B cell (primary cell): ENCODE data around the gene QRICH1. TPM values are rescaled to one million over a fixed set of nuclear protein-coding genes. Genes with fewer than 3 reads are reported as not detected.

Experiments
- ATAC-seq: fragments of 200-7000 bp; cut with Tn5 transposase; one replicate; pipeline ENCODE4 v1.10.0; 2021; ENCODE audit warnings: low read depth, mild to moderate bottlenecking, moderate number of reproducible peaks, moderate library complexity
- CTCF ChIA-PET: fragments of 350-600 bp; sonication (Branson Sonifier 250); formaldehyde crosslinking; loops from one replicate; lab custom pipeline; 2021; ENCODE audit warnings: antibody characterized with exemption, inconsistent platforms; lab: Charles Lee
- POLR2A ChIA-PET: fragments of 350-600 bp; sonication (Branson Sonifier 250); formaldehyde crosslinking; loops from one replicate; lab custom pipeline; 2021; ENCODE audit warnings: antibody characterized with exemption; lab: Charles Lee
- DNase-seq: peaks from one replicate; pipeline ENCODE4 v3.0.0; 2013
- H2AFZ ChIP-seq: 2 replicates; pipeline ENCODE4 v1.6.1; 2012; ENCODE audit warnings: mild to moderate bottlenecking, low read depth, low read length; ENCODE audit not compliant: insufficient read depth, poor library complexity, severe bottlenecking
- H3K27ac ChIP-seq, 2 donors: 1 replicate in 1 of 2; 2 replicates in 1 of 2; pipeline ENCODE4 v1.5.1; 2012 to 2013; ENCODE audit warnings: low read length in 2 of 2, mild to moderate bottlenecking in 2 of 2, moderate library complexity in 1 of 2
- H3K27me3 ChIP-seq, 4 experiments: fragments of 200-600 bp in 1 of 4; sonication (generic) in 1 of 4; replicated peaks in 1 of 4; 1 replicate in 2 of 4; 2 replicates in 2 of 4; pipeline versions ENCODE4 v1.6.1 to v1.7.0; 2013 to 2016; ENCODE audit warnings: low read length in 3 of 4, mild to moderate bottlenecking in 2 of 4, mixed read lengths in 1 of 4, moderate library complexity in 1 of 4; ENCODE audit not compliant: insufficient read depth in 4 of 4, control insufficient read depth in 3 of 4; ENCODE audit errors: control extremely low read depth in 1 of 4
- H3K36me3 ChIP-seq, 2 experiments: replicated peaks in 1 of 2; 1 replicate in 1 of 2; 2 replicates in 1 of 2; pipeline versions ENCODE4 v1.6.1 to v1.7.1; 2013; ENCODE audit warnings: low read length in 1 of 2; ENCODE audit not compliant: insufficient read depth in 2 of 2, control insufficient read depth in 1 of 2; ENCODE audit errors: control extremely low read depth in 1 of 2, extremely low read depth in 1 of 2
- H3K4me1 ChIP-seq, 2 donors: fragments of 200-600 bp in 1 of 2; sonication (generic) in 1 of 2; 1 replicate in 1 of 2; 2 replicates in 1 of 2; pipeline versions ENCODE4 v1.5.1 to v1.6.1; 2013 to 2017; ENCODE audit warnings: low read length in 2 of 2; ENCODE audit not compliant: control insufficient read depth in 2 of 2, insufficient read depth in 2 of 2
- H3K4me2 ChIP-seq: replicated peaks from 2 replicates; pipeline ENCODE3; 2012; ENCODE audit warnings: mild to moderate bottlenecking, low read depth, low read length; ENCODE audit not compliant: poor library complexity, severe bottlenecking
- H3K4me3 ChIP-seq, 5 experiments: fragments of 200-600 bp in 1 of 5; sonication (generic) in 1 of 5; 1 replicate in 3 of 5; 2 replicates in 2 of 5; pipeline versions ENCODE4 v1.5.1 to v1.7.0; 2011 to 2016; ENCODE audit warnings: low read length in 4 of 5, mild to moderate bottlenecking in 4 of 5, low read depth in 2 of 5, control low read depth in 1 of 5, moderate library complexity in 1 of 5; ENCODE audit not compliant: insufficient read depth in 1 of 5; ENCODE audit errors: control extremely low read depth in 1 of 5, extremely low read depth in 1 of 5
- H3K79me2 ChIP-seq: fragments of 200-600 bp; sonication (generic); one replicate; pipeline ENCODE4 v1.6.0; 2016; ENCODE audit warnings: low read length; ENCODE audit not compliant: control insufficient read depth, insufficient read depth
- H3K9ac ChIP-seq: fragments of 200-600 bp; sonication (generic); 2 replicates; pipeline ENCODE4 v1.6.1; 2017; ENCODE audit warnings: mild to moderate bottlenecking, low read length, moderate library complexity
- H3K9me3 ChIP-seq, 3 donors: one replicate each; pipeline versions ENCODE4 v1.6.1 to v1.7.1; 2013; ENCODE audit warnings: low read length in 2 of 3; ENCODE audit not compliant: control insufficient read depth in 2 of 3, insufficient read depth in 1 of 3; ENCODE audit errors: control extremely low read depth in 1 of 3
- H4K20me1 ChIP-seq: 2 replicates; pipeline ENCODE4 v1.6.0; 2012; ENCODE audit warnings: mild to moderate bottlenecking, low read length; ENCODE audit not compliant: insufficient read depth, control insufficient read depth, poor library complexity, severe bottlenecking
- H3K27ac Mint-ChIP-seq: one replicate; pipeline ENCODE4 v1.8.0; 2021; ENCODE audit warnings: mixed read lengths
- H3K27me3 Mint-ChIP-seq: one replicate; pipeline ENCODE4 v1.8.0; 2021; ENCODE audit warnings: mixed read lengths
- H3K4me1 Mint-ChIP-seq: one replicate; pipeline ENCODE4 v1.8.0; 2021; ENCODE audit warnings: mixed read lengths
- H3K4me3 Mint-ChIP-seq: one replicate; pipeline ENCODE4 v1.8.0; 2021; ENCODE audit warnings: mixed read lengths
- H3K9me3 Mint-ChIP-seq: one replicate; pipeline ENCODE4 v1.8.0; 2022; ENCODE audit warnings: mixed read lengths; ENCODE audit not compliant: insufficient read depth
- CTCF ChIP-seq: fragments of 200-600 bp; IDR thresholded peaks from one replicate; pipeline ENCODE4 v1.8.0; 2022; ENCODE audit warnings: antibody characterized with exemption, mild to moderate bottlenecking
- EZH2 ChIP-seq: IDR thresholded peaks from 2 replicates; pipeline ENCODE4 v1.6.1; 2012; ENCODE audit warnings: borderline replicate concordance, low read depth, mild to moderate bottlenecking, moderate library complexity, low read length; ENCODE audit not compliant: insufficient read depth, poor library complexity, severe bottlenecking
- WGBS: methylation state at CpG from one replicate; pipeline ENCODE4 v1.1.5; 2013; ENCODE audit warnings: missing lambda C conversion rate; ENCODE audit not compliant: insufficient coverage; 5-methylcytosine and 5-hydroxymethylcytosine counted together
- intact Hi-C: fragments of 100-400 bp; cut with micrococcal nuclease; formaldehyde crosslinking; loops from one replicate; pipeline ENCODE4 v1.10.0; 2022
- polyA plus RNA-seq: library from polyadenylated mRNA; depleted of rRNA; stranded (reverse); fragments of >200 nt; gene quantifications from 2 replicates; pipeline ENCODE4 v1.2.3, GENCODE V29; 2012
- total RNA-seq, 2 donors: library from RNA; stranded (reverse); fragments of 120-200 nt in 1 of 2; gene quantifications; 1 replicate in 1 of 2; 2 replicates in 1 of 2; pipeline versions ENCODE4 v1.2.3 to v1.2.4, GENCODE V29; 2013 to 2022

The QRICH1 gene
- total and polyA plus RNA-seq, 2 donors (not counting 1 experiment from before 2014, with no cell fraction given): 179 to 187 TPM

- ATAC-seq: peak; percentile 48
- 87% methylated on average over 21 of the region's 24 CpGs for WGBS
- Mint-ChIP-seq H3K4me1 (peaks cover 32% of the 10 kb centered on the region), H3K9me3 (no peaks in the 10 kb centered on the region), H3K4me3 (no peak overlapping the region), H3K27me3 (no peaks in the 10 kb centered on the region), H3K27ac (no peak overlapping the region)
- H3K4me2 ChIP-seq: no peak overlapping the region
- no peak overlapping the region for H2AFZ ChIP-seq
- intact Hi-C loops: no loop called here
- peaks cover 10 to 14% of the 10 kb centered on the region in 2 donors for H3K4me1 ChIP-seq
- H3K36me3 ChIP-seq: peaks cover 1 to 42% of the 10 kb centered on the region in 2 experiments
- H3K4me3 ChIP-seq: no peak overlapping the region
- CTCF ChIA-PET: interaction anchor here (0.6 to 5.6 kb wide), 5 partner anchors 9 to 65 kb away, joined by 3 to 69 read pairs (median 6); partner anchors contain the start of genes NDUFAF3 and P4HTM
- H3K27me3 ChIP-seq: no peaks in the 10 kb centered on the region
- no peak overlapping the region for H3K27ac ChIP-seq
- peaks cover 46% of the 10 kb centered on the region for H3K79me2 ChIP-seq
- TF ChIP-seq EZH2 (no peak), CTCF (peak; percentile 56)
- no peaks in the 10 kb centered on the region for H3K9me3 ChIP-seq
- no peak overlapping the region for H3K9ac ChIP-seq
- POLR2A ChIA-PET: interaction anchor here (0.6 kb wide), 1 partner anchor 81 kb away, joined by 3 read pairs; no protein-coding TSS in a partner anchor
- H4K20me1 ChIP-seq: peaks cover 52% of the 10 kb centered on the region
- peak; percentile 64 for DNase-seq
Measured at GRCh38 chr3:49013738-49014660, 79.9 kb downstream of the QRICH1 start.
